ENCODE results near the gene GABBR2.

GRCh38 chr9:98647236-98647635, 61.5 kb downstream of the GABBR2 start:
- TF ChIP-seq POLR2A (IDR thresholded peaks at IDR 0.05; ENCODE audit: low read depth) (no peak), POLR2AphosphoS5 (IDR thresholded peaks at IDR 0.05) (no peak), CTCF (IDR thresholded peaks at IDR 0.05) (no peak), EP300 (IDR thresholded peaks at IDR 0.05) (no peak)
